Measurements from ENCODE around the gene KCNK3.
"Not testable (repeated sequence)": the region's sequence is repeated elsewhere in the genome, so short reads cannot be mapped to it uniquely, and the experiment has no call there.

- not testable (repeated sequence) for TF ChIP-seq CTCF (IDR thresholded peaks at IDR 0.05); RAD21 (IDR thresholded peaks at IDR 0.05; ENCODE audit: low read length)
These were observed 27.2 kb upstream of the KCNK3 start for GRCh38 chr2:26665296-26665695.

Data from SK-N-SH (cell line).